HK-2 (cell line): ENCODE results near the gene LMNTD2.
A peak's percentile ranks its signal among the peaks of the same experiment; 100 is the strongest.
"Not testable (repeated sequence)": the region's sequence is repeated elsewhere in the genome, so short reads cannot be mapped to it uniquely, and the experiment has no call there.

Source experiments
- DNase-seq: peaks from one replicate; pipeline ENCODE4 v3.0.0-alpha.2; 2018; ENCODE audit not compliant: unreplicated experiment

LMNTD2 gene

DNA sequence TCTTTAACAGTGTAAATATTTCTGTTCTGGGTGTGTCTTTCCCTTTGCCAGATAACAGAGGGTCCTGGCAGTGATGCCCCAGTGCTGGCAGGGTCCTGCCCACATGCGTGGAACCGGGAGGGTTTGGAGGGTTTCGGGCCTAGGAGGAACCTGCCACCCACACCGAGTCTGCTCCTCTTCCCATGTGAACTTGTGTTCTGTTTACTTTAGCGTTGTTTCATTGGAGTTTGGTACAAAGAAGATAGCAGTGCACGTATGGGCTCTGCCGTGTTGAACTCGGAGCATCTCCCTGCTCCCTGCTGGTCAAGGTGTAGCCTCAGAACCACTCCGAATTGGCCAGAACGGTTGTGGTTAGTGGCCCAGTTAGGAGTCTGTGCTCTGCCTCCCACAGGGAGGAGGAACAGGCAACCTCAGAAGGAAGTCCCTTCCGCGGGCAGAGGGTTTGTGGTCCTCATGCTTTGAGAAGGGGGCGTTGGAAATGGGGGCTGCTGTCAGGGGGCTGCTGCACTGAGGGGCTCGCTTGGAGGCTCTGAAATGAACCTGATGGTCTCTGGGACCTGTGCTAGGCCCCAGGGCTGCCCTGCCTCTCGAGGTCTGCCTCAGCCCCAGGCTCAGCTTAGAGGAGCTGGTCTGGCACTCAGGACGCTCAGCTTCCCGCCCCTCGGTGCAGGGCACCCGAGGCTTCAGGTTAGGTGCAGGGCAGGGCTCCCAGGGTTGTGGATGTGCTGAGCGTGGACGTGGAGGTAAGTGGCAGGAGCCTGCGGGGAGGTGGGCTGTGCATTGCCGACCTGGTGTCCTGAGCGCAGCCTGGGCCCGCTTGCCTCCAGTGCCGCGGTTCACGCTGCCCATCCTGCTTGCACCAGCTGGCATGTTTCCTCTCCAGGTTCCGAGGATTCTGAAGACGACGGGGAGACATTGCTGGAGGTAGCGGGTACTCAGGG is 26.1 kb upstream of the LMNTD2 start:
- no peak for DNase-seq

DNA sequence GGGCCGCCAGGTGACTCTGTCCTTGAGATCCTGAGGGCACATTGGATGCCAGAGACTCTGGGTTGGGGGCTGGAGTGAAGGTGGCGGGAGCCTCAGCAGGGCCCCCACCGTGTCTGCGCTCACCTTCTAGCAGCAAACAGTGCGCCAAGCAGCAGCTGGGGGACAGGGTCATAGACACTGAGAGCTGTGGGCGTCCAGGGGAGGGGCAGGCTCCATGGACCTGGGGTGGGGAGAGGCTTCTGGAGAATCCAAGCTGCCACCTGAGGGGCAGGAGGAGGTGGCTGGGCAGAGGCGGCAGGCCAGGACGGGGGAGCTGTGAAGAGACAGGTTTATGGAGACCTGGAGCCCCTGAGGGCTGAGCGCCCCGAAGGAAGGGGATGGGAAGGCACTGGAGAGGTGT is 23.7 kb upstream of the LMNTD2 start:
- DNase-seq = no peak

DNA sequence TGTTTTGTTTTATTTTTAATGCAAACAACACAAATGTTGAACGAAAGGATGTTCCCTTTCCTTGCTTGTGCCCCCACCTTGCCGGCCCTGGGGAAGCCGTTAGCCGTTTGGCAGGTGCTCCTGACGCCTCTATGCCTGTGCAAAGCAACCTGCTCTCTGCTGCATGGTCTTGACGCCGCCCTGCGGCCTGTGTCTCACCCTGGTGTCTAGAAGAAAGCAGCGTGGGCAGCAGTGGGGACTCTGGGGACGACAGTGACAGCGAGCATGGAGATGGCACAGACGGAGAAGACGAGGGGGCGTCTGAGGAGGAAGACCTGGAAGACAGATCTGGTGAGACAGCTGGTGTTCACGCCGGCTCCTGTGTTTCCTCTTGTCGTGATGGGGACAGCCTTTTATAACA is 21.2 kb upstream of the LMNTD2 start:
- DNase-seq = no peak

DNA sequence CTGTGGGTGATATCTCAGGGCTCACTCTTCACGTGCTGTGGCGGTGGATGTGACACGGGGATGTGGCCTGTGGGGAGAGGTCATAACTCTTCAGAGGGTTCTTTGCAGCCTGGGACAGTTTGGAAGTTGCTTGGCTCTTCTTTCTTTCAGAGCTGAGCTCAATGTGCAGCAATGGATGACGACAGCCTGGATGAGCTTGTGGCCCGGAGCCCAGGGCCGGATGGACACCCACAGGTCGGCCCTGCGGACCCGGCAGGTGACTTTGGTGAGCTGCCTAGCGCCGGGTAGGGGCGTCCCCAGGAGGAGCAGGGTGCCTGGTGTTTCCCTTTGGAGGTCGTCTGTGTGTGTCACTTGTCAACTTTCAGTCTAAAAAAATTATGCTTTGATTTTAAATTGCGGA is 20.8 kb upstream of the LMNTD2 start:
- no peak for DNase-seq

DNA sequence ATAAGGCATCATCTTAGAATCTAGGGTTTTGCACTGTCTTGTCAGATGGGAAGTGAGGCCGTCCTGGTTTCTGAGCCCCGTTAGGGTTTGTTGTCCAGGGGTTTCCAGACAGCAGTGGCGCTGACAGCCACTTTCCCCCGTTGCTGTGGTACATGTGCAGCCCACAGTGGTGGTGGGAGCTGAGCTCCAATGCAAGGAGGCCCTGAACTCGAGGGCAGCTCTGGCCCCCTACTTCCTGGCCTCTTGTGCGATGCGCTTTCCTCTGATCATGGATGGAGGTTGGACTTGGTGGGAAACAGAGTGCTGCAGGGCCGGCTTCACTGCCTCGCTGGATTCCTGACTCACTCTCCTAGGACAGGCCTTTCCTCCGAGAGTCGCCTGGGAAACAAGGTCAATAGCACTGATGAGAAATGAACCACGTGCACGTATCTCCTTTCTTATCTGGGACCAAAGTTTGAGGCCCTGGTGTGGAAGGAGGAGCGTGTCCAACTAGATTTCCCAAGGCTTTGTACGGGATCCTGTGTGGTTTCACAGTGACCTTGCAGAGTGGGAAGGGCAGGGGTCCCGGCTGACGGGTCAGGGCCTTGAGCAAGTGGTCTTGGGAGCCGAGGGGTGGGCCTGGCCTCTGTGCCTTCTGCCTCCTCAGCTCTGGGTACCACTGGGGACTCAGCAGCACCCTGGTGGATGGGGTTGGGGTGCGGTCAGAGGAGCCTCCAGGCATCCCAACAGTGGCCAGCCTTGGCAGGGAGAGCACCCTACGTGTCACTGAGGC is 19.5 kb upstream of the LMNTD2 start:
- DNase-seq = no peak

- no peak for DNase-seq
Measured at GRCh38 chr11:578276-579035, 17.9 kb upstream of the LMNTD2 start.

GRCh38 chr11:577611-577894 is 17.0 kb upstream of the LMNTD2 start:
- no peak for DNase-seq

DNA sequence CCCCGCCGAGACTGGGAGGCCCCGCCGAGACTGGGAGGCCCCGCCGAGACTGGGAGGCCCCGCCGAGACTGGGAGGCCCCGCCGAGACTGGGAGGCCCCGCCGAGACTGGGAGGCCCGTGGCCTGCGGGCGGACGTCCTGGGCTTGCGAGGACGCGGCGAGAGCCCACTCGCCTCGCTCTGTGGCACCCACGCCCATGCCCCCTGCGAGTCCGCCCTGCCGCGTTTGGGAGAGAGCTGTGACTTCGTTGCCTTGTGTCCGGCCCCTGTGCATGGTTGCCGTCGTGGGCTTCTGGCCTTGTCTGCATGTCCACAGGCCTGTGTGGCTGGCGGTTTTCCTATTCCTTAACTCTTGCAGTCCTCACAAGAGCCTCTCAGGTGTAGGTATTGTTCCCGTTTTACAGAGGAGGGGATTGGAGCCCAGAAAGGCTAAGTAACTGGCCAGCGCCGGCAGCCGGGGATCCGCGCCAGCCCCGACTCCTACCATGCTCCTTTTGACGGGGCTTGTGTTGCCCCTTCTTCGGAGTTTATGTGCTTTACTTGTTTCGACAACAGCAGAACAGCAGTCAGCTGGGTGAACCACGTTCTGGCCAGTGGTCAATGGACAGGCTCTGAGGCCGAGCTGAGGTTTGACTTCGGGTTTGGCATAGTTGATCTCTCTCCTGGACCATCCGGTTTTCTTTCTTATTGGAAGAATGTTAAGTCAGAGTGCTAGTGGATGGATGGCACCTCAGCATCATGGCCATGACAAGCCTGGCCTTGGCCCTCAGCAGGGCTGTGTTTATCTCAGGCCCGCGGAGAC is 16.5 kb upstream of the LMNTD2 start:
- no peak for DNase-seq

DNA sequence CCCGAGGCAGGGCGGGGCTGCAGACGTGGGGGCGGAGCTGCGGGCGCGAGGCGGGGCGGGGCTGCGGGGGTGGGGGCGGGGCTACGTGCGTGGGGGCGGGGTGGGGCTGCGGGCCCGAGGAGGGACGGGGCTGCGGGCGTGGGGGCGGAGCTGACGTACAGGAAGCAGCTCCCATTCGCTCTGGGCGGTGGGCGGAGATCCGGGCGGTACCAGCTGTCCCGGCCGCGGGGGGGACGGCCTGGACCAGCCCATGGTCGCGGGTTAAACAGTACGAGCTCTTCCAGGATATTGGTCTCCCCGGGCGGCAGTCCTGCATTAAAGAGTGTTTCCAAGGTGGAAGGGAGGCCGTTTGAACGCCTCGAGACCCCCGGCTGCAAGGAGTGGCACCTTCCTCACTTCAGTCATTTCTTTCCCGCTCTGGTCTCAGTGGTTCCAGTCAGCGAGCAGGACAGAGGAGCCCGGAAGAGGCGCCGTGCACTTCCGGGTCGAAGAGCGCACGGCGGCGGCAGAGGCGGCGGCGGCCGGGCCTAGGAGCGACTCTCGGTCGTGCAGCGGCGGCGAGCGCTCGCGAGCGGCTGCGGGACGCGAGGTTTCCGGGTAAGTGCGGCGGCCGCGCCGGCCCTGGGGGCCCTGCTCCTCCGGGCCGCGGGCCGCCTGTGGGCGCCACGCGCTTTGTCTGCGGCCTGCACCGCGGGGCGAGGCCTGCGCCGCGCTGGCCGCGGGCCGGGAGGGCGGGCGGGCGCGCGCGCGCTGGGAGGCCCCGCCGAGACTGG is 15.6 kb upstream of the LMNTD2 start, which contains the start of gene PHRF1:
TSS of gene PHRF1 (plus strand) at position 475 of the 773 bp plus-strand sequence. CDS start 5,043 bp downstream, outside the sequence.
- peak; percentile 92 for DNase-seq

DNA sequence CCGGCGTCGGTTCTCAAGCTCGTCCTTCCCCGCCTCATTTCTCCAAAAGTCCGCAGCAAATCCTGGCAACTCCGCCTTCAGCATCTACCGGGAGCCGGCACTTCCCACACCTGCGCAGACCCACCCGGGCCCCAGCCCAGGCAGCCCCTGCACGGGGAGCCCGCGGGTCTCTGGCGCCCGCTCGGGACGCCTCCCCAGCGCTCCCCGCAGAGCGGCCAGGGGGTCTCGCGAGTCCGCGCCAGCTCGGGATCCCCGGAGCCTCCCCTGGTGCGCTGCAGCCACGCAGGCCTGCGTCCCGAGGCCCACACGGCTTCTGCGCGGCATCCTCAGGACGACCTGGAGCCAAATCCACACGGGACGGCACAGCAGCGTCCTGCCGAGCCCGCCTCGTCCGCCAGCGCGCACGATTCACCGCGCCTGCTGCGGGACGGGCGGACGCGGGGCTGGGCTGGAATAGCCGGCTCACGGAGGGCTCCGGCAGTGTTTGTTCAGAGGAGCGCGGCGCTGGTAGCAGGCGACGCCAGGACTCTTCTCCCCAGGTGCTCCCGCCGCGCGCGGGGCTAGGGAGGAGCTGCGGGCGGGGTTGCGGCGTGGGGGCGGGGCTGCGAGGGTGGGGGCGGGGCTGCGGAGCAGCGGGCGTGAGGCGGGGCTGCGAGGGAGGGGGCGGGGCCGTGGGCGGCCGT is 14.9 kb upstream of the LMNTD2 start:
- no peak for DNase-seq

DNA sequence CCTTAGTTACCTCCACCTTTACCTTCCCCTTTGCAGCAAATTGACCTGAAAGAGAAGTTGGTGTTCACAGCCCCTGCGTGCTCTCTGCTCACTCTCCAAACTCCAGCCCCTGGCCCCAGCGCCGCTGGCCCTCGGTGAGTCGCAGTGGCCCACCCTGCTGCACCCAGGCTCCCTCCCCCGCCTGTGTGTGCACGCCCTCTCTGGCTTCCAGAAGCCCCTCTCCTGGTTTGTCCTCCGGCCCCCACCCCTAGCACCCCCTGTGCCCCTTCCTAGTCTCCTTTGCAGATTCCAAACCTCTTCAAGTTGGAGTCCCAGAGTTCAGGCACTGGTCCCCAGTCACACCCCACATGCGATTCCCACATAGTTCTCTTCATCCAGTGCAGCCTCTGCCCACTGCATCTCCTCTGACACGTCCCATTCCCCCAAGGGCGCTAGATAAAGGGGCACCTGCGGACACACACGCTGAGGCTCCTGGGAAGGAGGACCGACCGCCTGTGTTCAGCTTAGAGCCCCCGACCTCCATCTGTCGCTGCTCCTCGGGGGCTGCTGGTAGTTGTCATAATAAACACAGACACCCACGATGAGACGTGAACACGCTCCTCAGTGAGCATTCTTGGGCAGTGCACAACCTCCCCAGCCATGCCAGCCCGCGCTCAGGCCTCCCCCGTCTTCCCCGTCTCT is 14.2 kb upstream of the LMNTD2 start:
- DNase-seq = no peak

DNA sequence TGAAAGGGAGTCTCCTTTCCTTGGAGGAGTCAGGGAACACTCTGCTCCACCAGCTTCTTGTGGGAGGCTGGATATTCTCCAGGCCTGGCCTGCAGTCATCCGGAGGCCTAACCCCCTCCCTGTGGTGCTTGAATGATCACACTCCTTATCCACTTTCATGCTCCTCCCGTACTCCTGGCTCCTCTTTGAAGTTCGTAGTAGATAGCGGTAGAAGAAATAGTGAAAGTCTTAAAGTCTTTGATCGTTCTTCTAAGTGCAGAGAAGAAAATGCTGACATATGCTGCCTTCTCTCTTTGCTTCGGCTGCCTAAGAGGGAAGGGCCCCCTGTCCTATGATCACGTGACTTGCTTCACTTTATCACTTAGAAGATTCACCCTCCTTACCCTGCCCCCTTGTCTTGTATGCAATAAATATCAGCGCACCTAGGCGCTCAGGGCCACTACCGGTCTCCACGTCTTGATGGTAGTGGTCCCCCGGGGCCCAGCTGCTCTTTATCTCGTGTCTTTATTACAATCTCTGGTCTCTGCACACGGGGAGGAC is 13.6 kb upstream of the LMNTD2 start:
- DNase-seq = not testable (repeated sequence)

DNA sequence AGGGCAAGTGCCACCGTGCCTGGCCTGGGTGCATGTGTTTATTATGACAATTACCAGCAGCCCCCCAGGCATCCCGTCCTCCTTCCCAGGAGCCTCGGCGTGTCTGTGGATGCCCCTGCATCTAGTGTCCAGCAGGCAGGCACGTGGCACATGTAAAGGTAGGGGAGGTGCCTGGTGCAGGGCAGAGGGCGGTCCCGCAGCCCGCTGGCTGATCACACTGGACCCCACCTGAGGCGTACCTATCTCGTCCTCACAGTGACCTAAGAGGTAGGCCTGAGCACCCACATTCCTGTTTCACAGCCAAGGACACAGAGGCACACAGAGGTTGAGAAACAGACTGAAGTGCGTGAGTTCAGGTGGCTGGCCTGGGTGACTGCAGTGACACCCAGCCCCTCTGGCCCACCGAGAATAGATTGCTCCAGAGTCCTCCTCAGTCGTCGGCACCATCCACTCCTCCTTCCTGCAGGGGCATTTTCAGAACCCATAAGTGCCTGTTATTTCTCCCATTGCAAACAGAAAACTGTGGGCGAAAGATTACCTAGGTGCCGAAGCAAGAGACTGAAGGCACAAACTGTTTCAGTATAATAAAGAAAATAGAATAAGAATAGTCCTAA is 12.7 kb upstream of the LMNTD2 start:
- DNase-seq = no peak

DNA sequence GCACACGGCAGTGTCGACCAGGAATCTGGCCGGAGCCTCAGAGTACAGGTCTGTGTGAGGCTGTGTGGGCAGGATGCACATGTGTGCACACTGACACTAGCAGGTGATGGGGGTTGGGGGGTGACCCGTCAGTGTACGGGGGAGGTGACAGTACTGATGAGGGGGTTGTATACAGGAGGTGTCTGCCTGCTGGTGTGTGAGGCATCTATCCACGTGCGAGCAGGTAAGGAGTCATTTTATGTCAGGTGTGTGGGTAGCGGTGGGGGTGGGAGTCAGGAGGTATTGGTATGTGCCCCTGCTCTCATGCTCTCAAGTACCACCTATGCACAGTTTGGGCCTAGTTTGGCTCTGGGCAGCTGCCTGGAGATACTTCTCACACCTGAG is 11.3 kb upstream of the LMNTD2 start:
- DNase-seq = no peak

DNA sequence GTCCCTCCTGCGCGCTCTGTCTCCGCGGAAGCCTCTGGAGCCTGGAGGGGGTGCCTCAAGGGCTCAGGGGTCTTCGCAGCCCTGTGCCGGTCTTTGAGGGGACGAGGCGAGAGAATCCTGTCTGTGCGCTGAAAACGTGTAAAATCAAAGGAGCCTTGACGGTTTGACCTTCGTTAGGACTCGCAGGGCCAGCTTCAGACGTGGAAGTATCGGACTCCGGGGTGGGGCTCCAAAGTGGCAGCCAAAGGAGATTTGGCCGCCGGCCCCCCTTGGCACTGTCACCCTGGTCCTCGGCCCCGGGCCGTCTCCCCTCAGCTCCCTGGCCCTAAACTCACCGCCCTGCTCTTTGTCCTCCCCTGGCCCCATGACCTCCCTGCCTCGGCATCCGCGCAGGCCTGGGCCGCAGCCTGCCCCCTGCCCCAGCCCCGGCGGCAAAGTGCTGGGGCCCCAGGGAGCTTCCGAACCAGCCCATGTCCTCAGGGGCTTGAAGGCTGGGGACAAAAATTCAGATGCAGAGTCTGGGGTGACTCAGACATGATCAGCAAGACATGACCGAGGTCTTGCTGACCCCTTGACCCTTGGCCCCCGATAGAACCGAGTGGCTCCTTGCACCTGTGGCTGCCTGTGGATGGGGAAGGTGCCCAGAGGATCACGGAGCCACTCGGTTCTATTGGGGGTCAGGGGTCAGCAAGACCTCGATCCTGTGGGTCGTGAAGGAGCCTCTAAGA is 8.8 kb upstream of the LMNTD2 start:
- DNase-seq = no peak

DNA sequence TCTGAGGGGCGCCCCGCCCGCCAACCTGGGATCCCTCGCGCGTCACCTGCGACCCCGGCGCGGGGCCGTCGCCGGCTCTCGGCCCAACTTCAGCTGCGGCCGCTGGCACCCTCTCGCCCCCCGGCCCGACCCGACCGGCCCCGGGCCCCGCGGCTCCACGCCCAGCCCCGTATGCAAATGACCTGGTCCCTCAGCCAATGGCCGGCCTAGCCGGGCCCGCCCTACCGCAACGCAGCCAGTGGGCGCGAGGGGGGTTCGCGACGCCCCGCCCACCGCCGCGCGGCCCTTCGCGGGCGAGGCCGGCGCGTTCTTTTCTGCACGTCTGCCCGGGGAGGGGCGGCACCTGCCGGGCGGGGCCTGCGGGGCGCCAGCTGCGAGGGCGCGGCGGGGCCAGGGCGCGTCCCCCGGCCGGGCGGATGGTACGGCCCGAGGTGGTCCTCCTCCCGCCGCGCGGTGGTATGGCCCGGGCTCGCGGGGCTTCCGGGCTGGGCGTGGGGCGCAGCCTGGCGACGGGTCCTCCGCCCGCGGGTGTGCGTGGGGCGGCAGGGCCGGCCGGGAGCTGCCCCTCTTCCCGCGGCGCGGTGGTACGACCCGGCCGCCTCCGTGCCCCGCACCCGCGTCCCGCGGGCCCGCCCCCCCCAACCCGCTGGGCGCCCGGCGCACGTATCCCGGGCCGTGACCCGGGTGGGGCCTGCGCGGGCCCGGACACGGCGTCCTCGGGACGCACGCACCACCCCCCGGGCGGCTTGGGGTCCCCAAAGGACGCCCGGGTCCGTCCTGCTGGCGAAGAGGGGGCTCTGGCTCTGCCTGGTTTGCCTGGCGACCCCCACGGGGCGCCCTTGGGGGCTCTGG is 8.0 kb upstream of the LMNTD2 start:
- peak; percentile 91 for DNase-seq

DNA sequence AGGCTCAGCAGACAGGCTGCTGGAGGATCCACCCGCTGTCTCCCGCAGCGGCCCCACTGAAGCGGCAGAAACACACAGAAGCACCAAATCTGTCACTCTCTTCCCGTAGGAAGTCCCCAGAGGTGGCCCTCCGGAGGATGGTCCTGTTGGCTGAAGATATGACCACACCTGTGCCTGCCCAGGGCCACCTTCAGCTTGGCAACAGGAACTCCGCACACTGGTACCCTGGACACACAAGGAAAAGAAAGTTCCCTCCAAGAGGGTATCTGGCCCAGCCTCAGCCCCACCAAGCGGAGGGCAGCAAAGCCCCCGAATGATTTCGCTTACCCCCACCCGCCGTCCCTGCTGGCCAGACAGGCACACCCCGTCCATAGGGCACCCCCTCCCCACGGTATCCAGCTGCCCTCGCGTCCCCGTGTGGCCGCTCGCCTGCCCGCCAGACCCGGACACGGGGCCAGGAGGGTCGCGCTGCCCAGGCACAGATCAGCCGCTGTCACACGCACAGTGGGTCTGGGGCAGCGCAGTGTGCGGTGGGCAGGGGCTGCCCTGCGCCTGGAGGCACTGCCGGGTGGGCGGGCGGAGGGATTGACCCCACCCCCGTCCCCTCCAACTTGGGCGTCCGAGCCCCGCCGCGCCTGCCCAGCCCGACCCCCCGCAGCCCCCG is 7.2 kb upstream of the LMNTD2 start:
- no peak for DNase-seq
